Measurements from ENCODE around the gene UHMK1.

UHMK1 gene

GRCh38 chr1:162550925-162551324 is 53.3 kb downstream of the UHMK1 start:
- Histone ChIP-seq H2AFZ (ENCODE audit: low read depth, low read length, severe bottlenecking) (no peak overlapping the region), H3K9me3 (ENCODE audit: insufficient read depth, low read length) (no peaks in the 10 kb centered on the region), H3F3A (ENCODE audit: insufficient read depth) (no peaks in the 10 kb centered on the region), H3K4me2 (ENCODE audit: low read depth, low read length, poor library complexity, severe bottlenecking) (no peak overlapping the region), H3K36me3 (ENCODE audit: low read length) (no peaks in the 10 kb centered on the region), H3K4me3 (ENCODE audit: insufficient read depth, low read length, poor library complexity, severe bottlenecking) (no peak overlapping the region), H3K79me2 (ENCODE audit: insufficient read depth, low read length) (no peaks in the 10 kb centered on the region), H4K20me1 (ENCODE audit: low read depth, low read length) (no peaks in the 10 kb centered on the region), H3K9me2 (replicated peaks; ENCODE audit: insufficient read depth, low read length) (no peaks in the 10 kb centered on the region), H3K27me3 (ENCODE audit: low read length) (no peaks in the 10 kb centered on the region), H3K9ac (ENCODE audit: low read length) (no peak overlapping the region), H3K27ac (ENCODE audit: low read depth, low read length) (no peak overlapping the region)
- TF ChIP-seq EZH2phosphoT487 (conservative IDR thresholded peaks at IDR 0.05; ENCODE audit: low read length) (no peak), CTCF (IDR thresholded peaks at IDR 0.05; ENCODE audit: insufficient read depth, low read length, poor library complexity, severe bottlenecking) (no peak)

GRCh38 chr1:162551969-162552683 is 54.5 kb downstream of the UHMK1 start:
- Histone ChIP-seq H3K79me2 (ENCODE audit: insufficient read depth, low read length) (no peaks in the 10 kb centered on the region), H2AFZ (ENCODE audit: low read depth, low read length, severe bottlenecking) (no peak overlapping the region), H3K9me2 (replicated peaks; ENCODE audit: insufficient read depth, low read length) (no peaks in the 10 kb centered on the region), H3K4me2 (ENCODE audit: low read depth, low read length, poor library complexity, severe bottlenecking) (no peak overlapping the region), H3K4me3 (ENCODE audit: insufficient read depth, low read length, poor library complexity, severe bottlenecking) (no peak overlapping the region), H3K9me3 (ENCODE audit: insufficient read depth, low read length) (no peaks in the 10 kb centered on the region), H3K27me3 (ENCODE audit: low read length) (no peaks in the 10 kb centered on the region), H3K36me3 (ENCODE audit: low read length) (no peaks in the 10 kb centered on the region), H3K27ac (ENCODE audit: low read depth, low read length) (no peak overlapping the region), H3K9ac (ENCODE audit: low read length) (no peak overlapping the region), H4K20me1 (ENCODE audit: low read depth, low read length) (no peaks in the 10 kb centered on the region), H3F3A (ENCODE audit: insufficient read depth) (no peaks in the 10 kb centered on the region)
- TF ChIP-seq CTCF (IDR thresholded peaks at IDR 0.05; ENCODE audit: insufficient read depth, low read length, poor library complexity, severe bottlenecking) (no peak), EZH2phosphoT487 (conservative IDR thresholded peaks at IDR 0.05; ENCODE audit: low read length) (no peak)

GRCh38 chr1:162552684-162553252 is 55.1 kb downstream of the UHMK1 start:
- Histone ChIP-seq H3K27ac (ENCODE audit: low read depth, low read length) (no peak overlapping the region), H3F3A (ENCODE audit: insufficient read depth) (no peaks in the 10 kb centered on the region), H3K4me3 (ENCODE audit: insufficient read depth, low read length, poor library complexity, severe bottlenecking) (no peak overlapping the region), H2AFZ (ENCODE audit: low read depth, low read length, severe bottlenecking) (no peak overlapping the region), H3K4me2 (ENCODE audit: low read depth, low read length, poor library complexity, severe bottlenecking) (no peak overlapping the region), H3K27me3 (ENCODE audit: low read length) (no peaks in the 10 kb centered on the region), H3K9me3 (ENCODE audit: insufficient read depth, low read length) (no peaks in the 10 kb centered on the region), H3K36me3 (ENCODE audit: low read length) (no peaks in the 10 kb centered on the region), H3K79me2 (ENCODE audit: insufficient read depth, low read length) (no peaks in the 10 kb centered on the region), H3K9ac (ENCODE audit: low read length) (no peak overlapping the region), H4K20me1 (ENCODE audit: low read depth, low read length) (no peaks in the 10 kb centered on the region), H3K9me2 (replicated peaks; ENCODE audit: insufficient read depth, low read length) (no peaks in the 10 kb centered on the region)
- TF ChIP-seq CTCF (IDR thresholded peaks at IDR 0.05; ENCODE audit: insufficient read depth, low read length, poor library complexity, severe bottlenecking) (no peak), EZH2phosphoT487 (conservative IDR thresholded peaks at IDR 0.05; ENCODE audit: low read length) (no peak)

Measured in SU-DHL-6 (cell line).